Measurements from ENCODE around the gene NDUFB10. TPM values are rescaled to one million over a fixed set of nuclear protein-coding genes. Genes with fewer than 3 reads are reported as not detected.
A peak's percentile ranks its signal among the peaks of the same experiment; 100 is the strongest.

The NDUFB10 gene
- total and polyA plus RNA-seq, 2 donors (not counting 1 experiment from before 2014, with no cell fraction given) = 123 to 149 TPM

- no peak overlapping the region for H3K27ac ChIP-seq (ENCODE audit: insufficient read depth, low read length)
- TF ChIP-seq CTCF (conservative IDR thresholded peaks at IDR 0.05 in 1 of 2, IDR thresholded peaks at IDR 0.05 in 1 of 2; ENCODE audit: low read depth in 1 of 2, low read length in 2 of 2) (no peak), EZH2 (IDR thresholded peaks at IDR 0.05; ENCODE audit: low read length, missing control alignments) (no peak)
- H3K79me2 ChIP-seq (ENCODE audit: control insufficient read depth, insufficient read depth, low read length) = no peaks in the 10 kb centered on the region
- no peak overlapping the region for H3K4me3 ChIP-seq (replicated peaks in 1 of 4; ENCODE audit: control extremely low read depth in 1 of 4, insufficient read depth in 1 of 4, low read depth in 3 of 4, low read length in 4 of 4)
- H3K4me2 ChIP-seq (ENCODE audit: extremely low read depth, insufficient read depth, low read length) = no peak overlapping the region
- H3K9me3 ChIP-seq (ENCODE audit: control insufficient read depth, insufficient read depth, low read depth, low read length) = no peaks in the 10 kb centered on the region
- no peak overlapping the region for H3K9ac ChIP-seq (ENCODE audit: insufficient read depth, low read length)
- H4K20me1 ChIP-seq (ENCODE audit: control insufficient read depth, extremely low read depth, insufficient read depth, low read length) = no peaks in the 10 kb centered on the region
- H3K36me3 ChIP-seq (ENCODE audit: control insufficient read depth, insufficient read depth, low read length) = no peaks in the 10 kb centered on the region
- no peak for DNase-seq (ENCODE audit: low read depth in 2 of 2)
- H2AFZ ChIP-seq (ENCODE audit: low read length) = no peak overlapping the region
- peaks cover 4% of the 10 kb centered on the region for H3K4me1 ChIP-seq (ENCODE audit: control insufficient read depth, extremely low read depth, insufficient read depth, low read length)
- H3K27me3 ChIP-seq (ENCODE audit: control insufficient read depth, insufficient read depth, low read length) = peaks cover 44% of the 10 kb centered on the region
Observed at GRCh38 chr16:1922357-1922756, 37.0 kb upstream of the NDUFB10 start.

GRCh38 chr16:1923299-1924034, 35.9 kb upstream of the NDUFB10 start:
- Histone ChIP-seq H3K4me1 (ENCODE audit: control insufficient read depth, extremely low read depth, insufficient read depth, low read length) (peaks cover 4% of the 10 kb centered on the region), H3K9ac (ENCODE audit: insufficient read depth, low read length) (no peak overlapping the region), H3K4me3 (replicated peaks in 1 of 4; ENCODE audit: control extremely low read depth in 1 of 4, insufficient read depth in 1 of 4, low read depth in 3 of 4, low read length in 4 of 4) (no peak overlapping the region), H3K27ac (ENCODE audit: insufficient read depth, low read length) (no peak overlapping the region), H3K4me2 (ENCODE audit: extremely low read depth, insufficient read depth, low read length) (no peak overlapping the region), H4K20me1 (ENCODE audit: control insufficient read depth, extremely low read depth, insufficient read depth, low read length) (no peaks in the 10 kb centered on the region), H3K27me3 (ENCODE audit: control insufficient read depth, insufficient read depth, low read length) (peaks cover 39% of the 10 kb centered on the region), H3K79me2 (ENCODE audit: control insufficient read depth, insufficient read depth, low read length) (no peaks in the 10 kb centered on the region), H3K9me3 (ENCODE audit: control insufficient read depth, insufficient read depth, low read depth, low read length) (no peaks in the 10 kb centered on the region), H3K36me3 (ENCODE audit: control insufficient read depth, insufficient read depth, low read length) (no peaks in the 10 kb centered on the region), H2AFZ (ENCODE audit: low read length) (no peak overlapping the region)
- peak; percentile 21 to 36 for DNase-seq (ENCODE audit: low read depth in 2 of 2)
- TF ChIP-seq EZH2 (IDR thresholded peaks at IDR 0.05; ENCODE audit: low read length, missing control alignments) (no peak), CTCF (conservative IDR thresholded peaks at IDR 0.05 in 1 of 2, IDR thresholded peaks at IDR 0.05 in 1 of 2; ENCODE audit: low read depth in 1 of 2, low read length in 2 of 2) (peak in 1 of 2 donors; percentile 31)

GRCh38 chr16:1924095-1924494, 35.2 kb upstream of the NDUFB10 start:
- no peaks in the 10 kb centered on the region for H3K36me3 ChIP-seq (ENCODE audit: control insufficient read depth, insufficient read depth, low read length)
- H3K4me3 ChIP-seq (replicated peaks in 1 of 4; ENCODE audit: control extremely low read depth in 1 of 4, insufficient read depth in 1 of 4, low read depth in 3 of 4, low read length in 4 of 4) = no peak overlapping the region
- no peaks in the 10 kb centered on the region for H3K9me3 ChIP-seq (ENCODE audit: control insufficient read depth, insufficient read depth, low read depth, low read length)
- H3K4me2 ChIP-seq (ENCODE audit: extremely low read depth, insufficient read depth, low read length) = no peak overlapping the region
- no peak overlapping the region for H3K27ac ChIP-seq (ENCODE audit: insufficient read depth, low read length)
- H4K20me1 ChIP-seq (ENCODE audit: control insufficient read depth, extremely low read depth, insufficient read depth, low read length) = no peaks in the 10 kb centered on the region
- peaks cover 35% of the 10 kb centered on the region for H3K27me3 ChIP-seq (ENCODE audit: control insufficient read depth, insufficient read depth, low read length)
- peaks cover 4% of the 10 kb centered on the region for H3K4me1 ChIP-seq (ENCODE audit: control insufficient read depth, extremely low read depth, insufficient read depth, low read length)
- H3K9ac ChIP-seq (ENCODE audit: insufficient read depth, low read length) = no peak overlapping the region
- H2AFZ ChIP-seq (ENCODE audit: low read length) = no peak overlapping the region
- no peak for DNase-seq (ENCODE audit: low read depth in 2 of 2)
- no peaks in the 10 kb centered on the region for H3K79me2 ChIP-seq (ENCODE audit: control insufficient read depth, insufficient read depth, low read length)
- TF ChIP-seq EZH2 (IDR thresholded peaks at IDR 0.05; ENCODE audit: low read length, missing control alignments) = no peak
- no peak for TF ChIP-seq CTCF (conservative IDR thresholded peaks at IDR 0.05 in 1 of 2, IDR thresholded peaks at IDR 0.05 in 1 of 2; ENCODE audit: low read depth in 1 of 2, low read length in 2 of 2)
